ENCODE results near the gene IER3IP1.

GRCh38 chr18:47163241-47163640, 12.9 kb downstream of the IER3IP1 start:
- TF ChIP-seq, protein P1, sequence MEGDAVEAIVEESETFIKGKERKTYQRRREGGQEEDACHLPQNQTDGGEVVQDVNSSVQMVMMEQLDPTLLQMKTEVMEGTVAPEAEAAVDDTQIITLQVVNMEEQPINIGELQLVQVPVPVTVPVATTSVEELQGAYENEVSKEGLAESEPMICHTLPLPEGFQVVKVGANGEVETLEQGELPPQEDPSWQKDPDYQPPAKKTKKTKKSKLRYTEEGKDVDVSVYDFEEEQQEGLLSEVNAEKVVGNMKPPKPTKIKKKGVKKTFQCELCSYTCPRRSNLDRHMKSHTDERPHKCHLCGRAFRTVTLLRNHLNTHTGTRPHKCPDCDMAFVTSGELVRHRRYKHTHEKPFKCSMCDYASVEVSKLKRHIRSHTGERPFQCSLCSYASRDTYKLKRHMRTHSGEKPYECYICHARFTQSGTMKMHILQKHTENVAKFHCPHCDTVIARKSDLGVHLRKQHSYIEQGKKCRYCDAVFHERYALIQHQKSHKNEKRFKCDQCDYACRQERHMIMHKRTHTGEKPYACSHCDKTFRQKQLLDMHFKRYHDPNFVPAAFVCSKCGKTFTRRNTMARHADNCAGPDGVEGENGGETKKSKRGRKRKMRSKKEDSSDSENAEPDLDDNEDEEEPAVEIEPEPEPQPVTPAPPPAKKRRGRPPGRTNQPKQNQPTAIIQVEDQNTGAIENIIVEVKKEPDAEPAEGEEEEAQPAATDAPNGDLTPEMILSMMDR (IDR thresholded peaks at IDR 0.05): no peak
- no peak for TF ChIP-seq ZFX (IDR thresholded peaks at IDR 0.05; ENCODE audit: borderline replicate concordance)

Data from 22Rv1 (cell line).